Epithelial cell of prostate (primary cell): ENCODE data around the gene C17orf107.
"Not testable (repeated sequence)": the region's sequence is repeated elsewhere in the genome, so short reads cannot be mapped to it uniquely, and the experiment has no call there.

Experiments
- DNase-seq: peaks from one replicate; pipeline ENCODE4 v3.0.0-alpha.2; 2011; ENCODE audit warnings: low read depth, low spot score
- H3K27ac ChIP-seq: fragments of 450-650 bp; 2 replicates; pipeline ENCODE4 v1.5.1; 2017; ENCODE audit warnings: mild to moderate bottlenecking

Gene C17orf107

DNA sequence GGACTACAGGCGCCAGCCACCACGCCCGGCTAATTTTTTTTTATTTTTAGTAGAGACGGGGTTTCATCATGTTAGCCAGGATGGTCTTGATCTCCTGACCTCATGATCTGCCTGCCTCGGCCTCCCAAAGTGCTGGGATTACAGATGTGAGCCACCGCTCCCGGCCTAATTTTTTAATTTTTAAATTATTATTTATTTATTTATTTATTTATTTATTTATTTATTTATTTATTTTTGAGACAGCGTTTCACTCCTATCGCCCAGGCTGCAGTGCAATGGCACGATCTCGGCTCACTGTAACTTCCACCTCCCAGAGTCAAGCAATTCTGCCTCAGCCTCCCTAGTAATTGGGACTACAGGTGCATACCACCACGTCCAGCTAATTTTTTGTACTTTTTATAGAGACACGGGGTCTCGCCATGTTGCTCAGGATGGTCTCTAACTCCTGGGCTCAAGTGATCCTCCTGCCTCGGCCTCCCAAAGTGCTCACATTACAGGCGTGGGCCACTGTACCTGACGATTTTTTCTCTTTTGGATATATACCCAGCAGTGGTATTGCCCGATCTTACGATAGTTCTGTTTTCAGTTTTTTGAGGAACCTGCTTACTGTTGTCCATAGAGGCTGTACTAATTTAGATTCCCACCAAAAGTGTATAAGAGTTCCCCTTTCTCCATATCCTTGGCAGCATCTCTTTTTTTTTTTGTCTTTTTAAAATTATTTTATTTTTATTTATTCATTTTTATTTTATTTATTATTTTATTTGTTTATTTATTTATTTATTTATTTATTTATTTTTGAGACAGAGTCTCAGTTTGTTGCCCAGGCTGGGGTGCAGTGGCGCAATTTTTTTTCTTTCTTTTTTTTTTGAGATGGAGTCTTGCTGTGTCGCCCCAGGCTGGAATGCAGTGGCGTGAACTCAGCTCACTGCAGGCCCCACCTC, 30.0 kb upstream of the C17orf107 start:
- not testable (repeated sequence) for DNase-seq
- H3K27ac ChIP-seq: peak overlapping the region; percentile 16

DNA sequence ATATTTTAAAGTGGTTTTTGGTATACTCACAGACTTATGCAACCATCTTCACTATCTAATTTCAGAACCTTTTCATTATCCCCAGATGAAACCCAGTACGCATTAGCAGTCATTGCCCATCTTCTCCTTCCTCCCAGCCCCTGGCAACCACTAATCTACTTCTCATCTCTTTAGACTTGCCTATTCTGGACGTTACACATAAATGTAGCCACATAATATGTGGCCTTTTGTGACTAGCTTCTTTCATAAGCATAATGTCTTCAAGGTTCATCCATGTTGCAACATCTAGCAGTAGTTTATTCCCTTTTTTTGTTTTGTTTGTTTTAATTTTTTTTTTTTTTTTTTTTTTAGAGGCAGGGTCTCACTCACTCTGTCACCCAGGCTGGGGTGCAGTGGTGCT, 28.5 kb upstream of the C17orf107 start:
- no peak for DNase-seq

DNA sequence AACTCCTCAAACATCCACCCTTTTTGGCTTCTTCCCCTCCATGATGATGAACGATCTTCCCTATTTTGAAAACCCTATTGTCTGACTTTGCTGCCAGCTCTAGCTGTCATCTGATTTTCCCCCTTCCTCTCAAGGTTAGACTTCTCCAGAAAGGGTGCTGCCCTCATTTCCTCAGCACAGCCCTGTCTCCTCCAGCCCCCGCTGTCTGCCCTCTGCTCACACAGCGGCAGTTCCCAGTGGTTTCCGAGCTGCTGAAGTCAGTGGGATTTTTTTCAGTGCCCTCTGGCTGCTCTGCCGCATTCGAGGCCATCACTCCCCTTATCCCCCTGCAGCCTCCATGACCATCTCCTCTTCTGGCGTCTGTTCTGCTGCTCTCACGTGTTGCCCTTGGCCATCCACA, 26.6 kb upstream of the C17orf107 start:
- H3K27ac ChIP-seq: no peak overlapping the region
- DNase-seq: no peak

More for the DNA sequence above, 28.5 kb upstream of the C17orf107 start:
- peak overlapping the region; percentile 16 for H3K27ac ChIP-seq

DNA sequence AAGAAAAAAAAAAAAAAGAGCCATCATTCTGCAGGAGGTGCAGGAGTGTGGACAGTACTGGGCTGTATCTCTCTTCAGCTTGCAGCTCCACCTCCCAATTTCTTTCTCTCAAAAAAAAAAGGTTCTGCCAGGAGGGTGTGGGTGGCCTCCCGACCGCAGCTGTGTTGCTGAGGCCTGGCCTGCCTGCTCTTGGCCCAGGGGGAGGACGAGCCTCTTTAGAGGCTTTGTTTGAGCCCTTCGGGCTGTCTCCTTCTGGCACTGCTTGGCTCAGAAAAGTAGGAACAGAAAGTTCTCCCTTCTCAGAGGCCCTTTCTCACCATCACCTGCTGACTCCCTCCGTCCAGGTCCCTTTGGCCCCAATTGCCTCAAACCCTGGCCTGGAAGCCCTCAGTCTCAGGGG, 22.2 kb upstream of the C17orf107 start:
- no peak overlapping the region for H3K27ac ChIP-seq
- no peak for DNase-seq

DNA sequence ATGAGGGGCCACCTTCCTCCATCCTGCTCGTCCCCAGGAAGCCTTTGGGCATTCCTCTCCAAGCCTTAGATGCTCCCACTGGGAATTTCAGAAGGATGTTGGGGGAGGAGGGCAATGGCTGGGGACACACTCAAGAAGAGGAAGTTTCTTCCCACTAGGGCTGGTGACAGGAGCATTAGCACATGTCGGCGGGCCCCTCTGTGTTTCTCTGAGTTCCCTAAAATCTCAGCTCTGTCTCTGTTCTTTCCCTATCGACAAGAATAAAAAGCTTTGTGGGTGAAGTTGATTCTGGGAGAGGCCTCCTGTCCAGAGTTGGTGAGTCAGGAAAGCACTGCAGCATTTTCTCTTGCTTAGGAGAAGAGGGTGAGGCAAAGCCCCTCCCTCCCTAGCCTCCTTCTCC, 19.7 kb upstream of the C17orf107 start:
- no peak for DNase-seq

DNA sequence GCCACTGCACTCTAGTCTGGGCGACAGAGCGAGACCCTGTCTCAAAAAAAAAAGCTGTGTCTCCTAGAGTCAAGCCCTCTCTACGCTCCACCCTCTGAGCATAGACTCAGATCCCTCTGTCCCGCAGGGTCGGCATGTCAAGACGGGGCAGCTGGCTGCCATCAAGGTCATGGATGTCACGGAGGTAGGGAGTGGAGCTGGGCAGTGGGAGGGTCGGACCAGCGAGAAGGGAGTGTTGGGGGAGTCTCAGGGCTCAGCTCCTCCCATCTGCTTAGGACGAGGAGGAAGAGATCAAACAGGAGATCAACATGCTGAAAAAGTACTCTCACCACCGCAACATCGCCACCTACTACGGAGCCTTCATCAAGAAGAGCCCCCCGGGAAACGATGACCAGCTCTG, 18.5 kb upstream of the C17orf107 start:
- DNase-seq: no peak
- H3K27ac ChIP-seq: peak overlapping the region; percentile 44

More for the DNA sequence above, 19.7 kb upstream of the C17orf107 start:
- H3K27ac ChIP-seq: no peak overlapping the region

DNA sequence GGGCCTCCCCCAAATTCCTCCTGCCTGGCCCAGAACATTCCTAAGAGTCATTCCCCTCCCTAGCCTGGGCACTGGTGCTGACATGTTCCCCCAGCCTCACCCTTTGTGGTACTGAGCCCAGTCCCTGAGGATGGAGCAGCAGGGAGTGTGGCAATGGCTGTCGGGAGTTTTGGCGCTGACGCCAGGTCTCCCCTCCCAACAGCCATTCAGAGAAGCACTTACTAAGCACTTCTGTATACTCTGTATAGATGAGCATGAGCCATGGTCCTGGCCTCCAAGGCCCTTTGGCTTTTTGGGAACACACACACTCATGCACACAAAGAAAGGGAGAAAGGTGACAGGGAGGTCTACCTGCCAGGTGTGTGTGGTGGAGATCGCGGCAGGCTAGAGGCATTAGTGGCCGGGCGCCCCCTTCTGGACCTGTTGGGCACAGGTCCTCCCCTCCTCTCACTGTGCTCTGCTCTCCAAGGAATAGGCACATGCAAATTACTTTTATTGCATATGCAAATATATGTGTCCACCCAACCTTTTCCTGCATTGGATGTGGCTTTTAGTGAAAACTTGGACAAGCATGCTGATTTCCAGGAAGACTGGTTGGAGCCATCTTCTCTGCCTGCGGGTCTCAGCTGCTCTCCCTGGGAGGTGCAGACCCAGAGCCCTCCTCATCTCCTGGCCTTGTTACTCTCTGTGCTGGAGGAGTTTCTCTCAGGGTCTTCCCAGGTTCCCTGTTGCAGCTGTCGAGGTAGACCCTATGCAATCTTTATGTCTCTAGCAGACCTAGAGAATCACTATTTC, 17.4 kb upstream of the C17orf107 start:
- H3K27ac ChIP-seq: peak overlapping the region; percentile 44
- DNase-seq: peak; percentile 16

DNA sequence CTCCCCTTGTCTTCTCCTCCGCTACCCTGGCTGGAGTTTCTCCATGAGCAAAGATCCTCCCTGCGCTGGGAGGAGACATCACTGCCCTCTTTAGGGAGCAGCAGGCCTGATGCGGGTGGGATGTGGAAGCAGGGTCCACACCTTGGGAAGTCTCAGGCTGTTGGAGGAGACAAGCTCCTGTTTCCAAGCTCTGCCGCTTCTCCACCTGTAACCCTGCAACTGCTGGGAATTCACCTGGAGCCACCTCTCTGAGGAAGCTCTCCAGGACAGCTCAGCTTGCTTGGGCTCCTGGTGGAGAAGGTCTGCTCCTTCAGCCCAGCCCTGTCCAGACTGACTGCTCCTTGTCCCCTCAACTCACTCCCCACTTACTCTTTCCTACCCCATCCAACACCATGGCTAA, 14.8 kb upstream of the C17orf107 start:
- H3K27ac ChIP-seq: no peak overlapping the region

DNA sequence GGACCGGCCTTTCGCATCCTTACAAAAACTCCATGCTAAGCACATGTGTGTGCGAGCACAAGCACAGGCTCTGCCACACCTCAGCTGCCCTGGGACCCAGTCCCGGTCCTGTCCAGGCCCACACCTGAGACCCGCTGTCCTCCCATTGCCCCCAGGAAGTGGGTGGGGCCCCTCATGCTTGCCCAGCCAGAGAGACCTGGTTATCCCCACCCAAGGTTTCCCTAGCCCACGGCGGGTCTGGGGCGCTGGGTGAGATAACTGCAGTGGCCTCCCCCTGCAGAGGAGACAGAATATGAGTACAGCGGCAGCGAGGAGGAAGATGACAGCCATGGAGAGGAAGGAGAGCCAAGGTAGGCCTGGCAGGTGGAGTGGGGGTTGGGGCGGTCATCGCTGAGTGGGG, 12.5 kb upstream of the C17orf107 start:
- H3K27ac ChIP-seq: no peak overlapping the region
- no peak for DNase-seq

More for the DNA sequence above, 14.8 kb upstream of the C17orf107 start:
- no peak for DNase-seq

DNA sequence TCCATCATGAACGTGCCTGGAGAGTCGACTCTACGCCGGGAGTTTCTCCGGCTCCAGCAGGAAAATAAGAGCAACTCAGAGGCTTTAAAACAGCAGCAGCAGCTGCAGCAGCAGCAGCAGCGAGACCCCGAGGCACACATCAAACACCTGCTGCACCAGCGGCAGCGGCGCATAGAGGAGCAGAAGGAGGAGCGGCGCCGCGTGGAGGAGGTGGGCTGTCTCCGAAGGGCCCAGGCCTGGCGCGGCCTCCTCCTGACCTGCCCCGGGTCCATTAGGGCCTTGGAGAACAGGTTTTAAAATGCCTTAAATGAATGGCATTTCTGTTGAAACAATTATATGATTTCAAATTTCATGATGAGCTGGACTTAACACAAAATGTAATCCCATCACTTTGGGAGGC, 11.8 kb upstream of the C17orf107 start:
- no peak for DNase-seq
- no peak overlapping the region for H3K27ac ChIP-seq

DNA sequence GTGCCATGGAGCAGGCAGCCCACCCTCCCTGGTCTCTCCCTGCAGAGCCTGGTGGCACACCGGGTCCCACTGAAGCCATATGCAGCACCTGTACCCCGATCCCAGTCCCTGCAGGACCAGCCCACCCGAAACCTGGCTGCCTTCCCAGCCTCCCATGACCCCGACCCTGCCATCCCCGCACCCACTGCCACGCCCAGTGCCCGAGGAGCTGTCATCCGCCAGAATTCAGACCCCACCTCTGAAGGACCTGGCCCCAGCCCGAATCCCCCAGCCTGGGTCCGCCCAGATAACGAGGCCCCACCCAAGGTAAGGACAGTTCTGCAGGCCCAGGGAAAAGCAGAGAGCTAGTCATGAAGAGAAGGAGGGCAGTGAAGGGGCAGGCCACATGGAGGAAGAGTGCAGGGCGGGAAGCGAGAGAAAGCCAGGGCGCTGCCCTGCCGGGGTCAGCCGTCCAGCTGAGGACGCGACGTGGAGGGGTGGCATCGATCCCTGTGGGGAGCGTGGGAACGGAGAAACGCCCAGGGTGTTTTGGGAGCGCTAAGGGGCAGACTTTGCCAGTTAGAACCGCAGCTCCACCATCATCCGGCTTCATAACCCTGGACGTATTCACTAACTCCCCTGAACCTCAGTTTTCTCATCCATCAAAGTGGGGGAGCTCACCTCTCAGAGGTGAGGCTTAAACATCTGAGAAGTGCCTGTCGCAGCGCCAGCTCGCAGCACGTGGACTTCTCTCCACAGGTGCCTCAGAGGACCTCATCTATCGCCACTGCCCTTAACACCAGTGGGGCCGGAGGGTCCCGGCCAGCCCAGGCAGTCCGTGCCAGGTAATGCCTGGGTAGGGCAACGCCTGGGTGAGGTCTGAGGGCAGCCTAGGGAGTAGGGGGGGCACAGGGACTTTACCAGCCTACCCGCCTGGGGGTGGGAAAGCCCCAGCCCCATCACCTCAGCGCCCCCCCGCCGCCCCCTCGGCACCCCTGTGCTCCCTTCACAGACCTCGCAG, 7.6 kb upstream of the C17orf107 start:
- no peak overlapping the region for H3K27ac ChIP-seq
- no peak for DNase-seq

DNA sequence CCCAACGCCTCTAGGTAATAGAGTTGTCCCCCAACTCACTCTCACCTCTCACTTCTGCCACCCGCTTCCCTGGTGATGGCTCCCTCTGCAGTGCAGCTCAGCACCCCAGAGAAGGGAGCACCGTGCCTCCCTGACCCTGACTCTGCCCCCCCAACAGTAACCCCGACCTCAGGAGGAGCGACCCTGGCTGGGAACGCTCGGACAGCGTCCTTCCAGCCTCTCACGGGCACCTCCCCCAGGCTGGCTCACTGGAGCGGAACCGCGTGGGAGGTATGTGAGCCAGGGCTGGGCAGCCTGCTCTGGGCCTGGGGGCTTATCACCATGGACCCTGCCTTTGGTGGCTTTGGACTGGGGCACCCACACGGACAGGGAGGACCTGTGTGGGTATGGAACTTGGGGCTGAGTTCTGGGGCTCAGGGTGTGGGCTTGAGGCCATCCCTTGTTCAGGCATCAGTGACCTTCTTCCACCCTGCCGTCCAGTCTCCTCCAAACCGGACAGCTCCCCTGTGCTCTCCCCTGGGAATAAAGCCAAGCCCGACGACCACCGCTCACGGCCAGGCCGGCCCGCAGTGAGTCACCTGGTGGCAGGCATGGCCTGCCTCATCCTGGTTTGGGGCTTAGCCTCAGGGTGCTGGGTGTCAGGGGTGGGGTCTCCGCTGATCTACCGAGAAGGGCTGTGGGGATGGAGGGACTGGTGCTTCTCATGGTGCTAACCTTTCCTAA, 6.7 kb upstream of the C17orf107 start:
- no peak for DNase-seq
- H3K27ac ChIP-seq: no peak overlapping the region

DNA sequence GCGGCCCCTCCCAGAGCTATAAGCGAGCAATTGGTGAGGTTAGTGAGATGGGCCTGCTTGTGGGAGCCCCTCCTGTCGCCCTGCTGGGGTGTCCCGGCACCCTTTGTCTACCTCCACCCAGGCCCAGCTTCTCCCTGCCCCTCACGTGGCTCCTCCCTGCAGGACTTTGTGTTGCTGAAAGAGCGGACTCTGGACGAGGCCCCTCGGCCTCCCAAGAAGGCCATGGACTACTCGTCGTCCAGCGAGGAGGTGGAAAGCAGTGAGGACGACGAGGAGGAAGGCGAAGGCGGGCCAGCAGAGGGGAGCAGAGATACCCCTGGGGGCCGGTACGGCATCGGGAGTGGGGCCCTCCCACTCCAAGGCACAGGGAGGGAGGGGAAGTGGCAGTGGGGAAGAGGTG, 6.1 kb upstream of the C17orf107 start:
- H3K27ac ChIP-seq: no peak overlapping the region
- no peak for DNase-seq

DNA sequence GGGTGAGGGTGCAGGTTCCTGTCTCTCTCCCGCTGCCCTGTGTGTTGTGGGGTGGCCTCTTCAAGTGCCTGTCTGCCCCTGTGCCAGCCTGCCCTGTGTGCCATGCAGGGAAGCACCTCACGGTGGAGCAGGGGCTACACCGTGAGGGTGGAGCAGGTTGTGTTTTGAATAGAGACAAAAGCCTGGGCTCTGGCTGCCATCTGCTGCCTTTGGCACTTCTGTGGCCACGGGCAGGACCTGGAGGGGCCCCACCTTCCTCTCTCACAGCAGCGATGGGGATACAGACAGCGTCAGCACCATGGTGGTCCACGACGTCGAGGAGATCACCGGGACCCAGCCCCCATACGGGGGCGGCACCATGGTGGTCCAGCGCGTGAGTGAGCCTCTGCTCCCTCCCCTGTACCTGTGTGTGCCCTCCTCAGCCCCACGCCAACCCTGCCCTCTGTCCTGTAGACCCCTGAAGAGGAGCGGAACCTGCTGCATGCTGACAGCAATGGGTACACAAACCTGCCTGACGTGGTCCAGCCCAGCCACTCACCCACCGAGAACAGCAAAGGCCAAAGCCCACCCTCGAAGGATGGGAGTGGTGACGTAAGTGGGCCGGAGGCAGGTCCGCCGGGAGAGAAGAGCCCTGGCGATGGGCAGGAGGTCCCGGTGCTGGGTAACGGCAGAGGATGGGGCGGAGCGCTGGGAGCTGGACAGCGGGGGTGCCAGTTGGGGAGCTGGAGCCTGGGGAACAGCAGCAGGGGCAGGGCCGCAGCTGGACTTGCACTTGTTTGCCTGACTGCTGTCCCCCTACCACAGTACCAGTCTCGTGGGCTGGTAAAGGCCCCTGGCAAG, 5.4 kb upstream of the C17orf107 start:
- H3K27ac ChIP-seq: no peak overlapping the region
- DNase-seq: no peak

DNA sequence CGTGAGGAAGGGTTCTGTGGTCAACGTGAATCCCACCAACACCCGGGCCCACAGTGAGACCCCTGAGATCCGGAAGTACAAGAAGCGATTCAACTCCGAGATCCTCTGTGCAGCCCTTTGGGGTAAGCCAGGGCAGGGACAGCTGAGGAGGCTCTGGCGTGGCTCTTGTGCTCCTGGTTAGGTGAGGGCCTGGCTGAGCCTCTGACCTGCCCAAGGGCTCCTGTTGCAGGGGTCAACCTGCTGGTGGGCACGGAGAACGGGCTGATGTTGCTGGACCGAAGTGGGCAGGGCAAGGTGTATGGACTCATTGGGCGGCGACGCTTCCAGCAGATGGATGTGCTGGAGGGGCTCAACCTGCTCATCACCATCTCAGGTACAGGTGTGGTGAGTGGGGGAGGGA, 4.2 kb upstream of the C17orf107 start:
- DNase-seq: no peak
- no peak overlapping the region for H3K27ac ChIP-seq

DNA sequence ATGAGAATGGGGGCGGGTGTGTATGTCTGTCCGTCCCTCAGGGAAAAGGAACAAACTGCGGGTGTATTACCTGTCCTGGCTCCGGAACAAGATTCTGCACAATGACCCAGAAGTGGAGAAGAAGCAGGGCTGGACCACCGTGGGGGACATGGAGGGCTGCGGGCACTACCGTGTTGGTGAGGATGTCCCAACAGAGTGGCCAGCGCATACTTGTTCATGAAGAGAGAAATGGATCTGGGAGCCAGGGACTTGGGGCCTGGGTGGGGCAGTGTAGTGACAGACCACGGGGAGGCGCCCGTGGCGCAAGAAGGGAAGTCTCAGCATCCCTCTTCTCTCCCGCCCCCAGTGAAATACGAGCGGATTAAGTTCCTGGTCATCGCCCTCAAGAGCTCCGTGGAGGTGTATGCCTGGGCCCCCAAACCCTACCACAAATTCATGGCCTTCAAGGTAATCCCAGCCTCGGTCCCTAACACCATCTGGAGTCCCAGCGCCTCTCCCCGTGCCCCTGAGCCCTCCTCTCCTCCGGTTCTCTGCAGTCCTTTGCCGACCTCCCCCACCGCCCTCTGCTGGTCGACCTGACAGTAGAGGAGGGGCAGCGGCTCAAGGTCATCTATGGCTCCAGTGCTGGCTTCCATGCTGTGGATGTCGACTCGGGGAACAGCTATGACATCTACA, 3.5 kb upstream of the C17orf107 start:
- DNase-seq: no peak
- no peak overlapping the region for H3K27ac ChIP-seq

DNA sequence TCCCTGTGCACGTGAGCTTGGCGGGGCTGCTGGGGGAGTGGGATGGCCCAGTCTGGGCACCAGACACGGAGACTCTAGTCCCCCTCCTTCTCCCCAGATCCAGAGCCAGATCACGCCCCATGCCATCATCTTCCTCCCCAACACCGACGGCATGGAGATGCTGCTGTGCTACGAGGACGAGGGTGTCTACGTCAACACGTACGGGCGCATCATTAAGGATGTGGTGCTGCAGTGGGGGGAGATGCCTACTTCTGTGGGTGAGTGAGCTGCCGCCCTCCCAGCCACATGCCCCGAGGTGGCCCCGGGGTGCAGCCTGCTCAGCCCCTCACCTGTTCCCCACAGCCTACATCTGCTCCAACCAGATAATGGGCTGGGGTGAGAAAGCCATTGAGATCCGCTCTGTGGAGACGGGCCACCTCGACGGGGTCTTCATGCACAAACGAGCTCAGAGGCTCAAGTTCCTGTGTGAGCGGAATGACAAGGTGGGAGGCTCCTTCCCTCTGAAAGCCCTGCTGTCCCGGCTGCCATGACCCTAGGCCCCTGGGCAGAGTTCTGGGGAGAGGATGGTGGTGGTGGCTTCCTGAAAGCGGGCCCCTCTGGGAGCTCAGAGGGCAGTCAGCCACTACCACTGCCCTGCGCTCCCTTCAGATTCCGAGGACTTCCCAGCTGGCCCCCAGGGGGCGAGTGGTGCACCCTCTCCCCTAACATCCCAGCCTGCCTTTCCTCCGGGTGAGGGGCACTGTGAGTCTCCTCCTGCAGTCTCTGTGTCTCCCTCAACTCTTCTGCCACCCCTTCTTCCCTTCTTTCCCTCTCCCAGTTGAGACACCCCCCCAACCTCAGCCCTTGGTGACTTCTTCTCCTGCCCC, 2.8 kb upstream of the C17orf107 start:
- no peak overlapping the region for H3K27ac ChIP-seq
- DNase-seq: no peak
